HepG2 (cell line): ENCODE results near the gene GHR. TPM values are rescaled to one million over a fixed set of nuclear protein-coding genes. Genes with fewer than 3 reads are reported as not detected.

Source experiments
- ATAC-seq: fragments of 200-7000 bp; cut with Tn5 transposase; 3 replicates; pipeline ENCODE4 v1.9.1; 2020; ENCODE audit warnings: mild to moderate bottlenecking, moderate library complexity
- BruUV-seq: library from RNA; stranded (reverse); fragments of 400-500 nt; replicated peaks from 2 replicates; lab custom pipeline; 2021; lab: Mats Ljungman, UMichigan
- CTCF ChIA-PET: fragments of 300-600 bp; formaldehyde crosslinking; extraction: SDS; loops from one replicate; lab custom pipeline; 2021; ENCODE audit warnings: low total read pairs, inconsistent platforms, low intra/inter-chr PET ratio; lab: Yijun Ruan, JAX
- POLR2A ChIA-PET: fragments of 350-600 bp; sonication (Branson Sonifier 250); formaldehyde crosslinking; loops from one replicate; lab custom pipeline; 2020; ENCODE audit warnings: antibody characterized with exemption, inconsistent platforms; lab: Yijun Ruan, JAX
- DNase-seq: peaks from one replicate; pipeline ENCODE4 v3.0.0-alpha.2; 2015; ENCODE audit warnings: low spot score
- FAIRE-seq: peaks from 3 replicates; lab custom pipeline; 2011; peaks lifted over from hg19 to GRCh38; lab: Jason Lieb, UNC
- H2AFZ ChIP-seq: one replicate; pipeline ENCODE4 v1.6.1; 2011; ENCODE audit warnings: low read length, inconsistent platforms
- H3K27ac ChIP-seq: fragments of 300-600 bp; 3 replicates; pipeline ENCODE4 v1.8.0; 2011; ENCODE audit warnings: mixed run types, mild to moderate bottlenecking, mixed read lengths, low read length, inconsistent platforms; ENCODE audit not compliant: insufficient read depth; ENCODE audit errors: extremely low read length
- H3K27me3 ChIP-seq, 2 experiments: fragments of 200-600 bp in 1 of 2; 2 replicates in 1 of 2; 3 replicates in 1 of 2; pipeline versions ENCODE4 v1.6.0 to v1.8.0; 2011; ENCODE audit warnings: low read length in 2 of 2, mild to moderate bottlenecking in 2 of 2, moderate library complexity in 2 of 2, inconsistent platforms in 1 of 2; ENCODE audit not compliant: insufficient read depth in 2 of 2, control insufficient read depth in 1 of 2
- H3K36me3 ChIP-seq, 2 experiments: fragments of 200-600 bp in 1 of 2; replicated peaks in 1 of 2; 2 replicates in 1 of 2; 3 replicates in 1 of 2; pipeline versions ENCODE4 v1.5.1 to v1.8.0; 2011; ENCODE audit warnings: low read length in 2 of 2, inconsistent platforms in 1 of 2; ENCODE audit not compliant: insufficient read depth in 2 of 2, control insufficient read depth in 1 of 2
- H3K4me1 ChIP-seq: 2 replicates; pipeline ENCODE4 v1.5.1; 2012; ENCODE audit warnings: low read length, inconsistent platforms; ENCODE audit not compliant: insufficient read depth
- H3K4me2 ChIP-seq: 2 replicates; pipeline ENCODE4 v1.6.0; 2011; ENCODE audit warnings: low read depth, low read length, inconsistent platforms
- H3K4me3 ChIP-seq, 3 experiments: fragments of 200-600 bp in 1 of 3; sonication (generic), shearing (Covaris generic) in 1 of 3; replicated peaks in 1 of 3; 2 replicates each; pipeline ENCODE4 v1.5.1; 2011 to 2016; ENCODE audit warnings: low read length in 3 of 3, inconsistent platforms in 2 of 3, low read depth in 2 of 3, mild to moderate bottlenecking in 2 of 3, control low read depth in 1 of 3, mixed read lengths in 1 of 3; ENCODE audit not compliant: insufficient read depth in 1 of 3
- H3K79me2 ChIP-seq: one replicate; pipeline ENCODE4 v1.6.1; 2011; ENCODE audit warnings: low read length, inconsistent platforms; ENCODE audit not compliant: insufficient read depth
- H3K9ac ChIP-seq: 2 replicates; pipeline ENCODE4 v1.6.0; 2011; ENCODE audit warnings: mild to moderate bottlenecking, low read depth, low read length, inconsistent platforms; ENCODE audit not compliant: insufficient read depth
- H3K9me3 ChIP-seq: 2 replicates; pipeline ENCODE4 v1.5.1; 2012; ENCODE audit warnings: mild to moderate bottlenecking, low read length
- H4K20me1 ChIP-seq: 2 replicates; pipeline ENCODE4 v1.6.0; 2011; ENCODE audit warnings: inconsistent platforms, mild to moderate bottlenecking, low read length, moderate library complexity; ENCODE audit not compliant: insufficient read depth
- CCDC6 ChIP-seq: sonication (generic); formaldehyde crosslinking; IDR thresholded peaks from 2 replicates; pipeline ENCODE4 v1.8.1; 2022; ENCODE audit warnings: mild to moderate bottlenecking, missing genetic modification reagents, moderate library complexity
- CENPX ChIP-seq: sonication (generic); formaldehyde crosslinking; IDR thresholded peaks from 2 replicates; pipeline ENCODE4 v1.9.0; 2021; ENCODE audit warnings: mild to moderate bottlenecking, missing genetic modification reagents, moderate library complexity
- JUND ChIP-seq: sonication (generic); formaldehyde crosslinking; IDR thresholded peaks from 2 replicates; pipeline ENCODE4 v1.8.0; 2022; ENCODE audit warnings: mild to moderate bottlenecking, missing genetic modification reagents
- KDM2A ChIP-seq: sonication (generic); formaldehyde crosslinking; IDR thresholded peaks from 2 replicates; pipeline ENCODE4 v1.4.0; 2020; ENCODE audit warnings: low read depth, missing genetic modification reagents, borderline replicate concordance
- KDM4B ChIP-seq: sonication (generic); formaldehyde crosslinking; IDR thresholded peaks from 2 replicates; pipeline ENCODE4 v1.4.0; 2020; ENCODE audit warnings: missing genetic modification reagents
- PHB2 ChIP-seq: fragments of 450-650 bp; IDR thresholded peaks from 2 replicates; pipeline ENCODE4 v1.6.1; 2018; ENCODE audit not compliant: partially characterized antibody
- POLR2AphosphoS5 ChIP-seq: IDR thresholded peaks from 2 replicates; pipeline ENCODE4 v1.6.1; 2012; ENCODE audit warnings: low read depth, low read length
- TBP ChIP-seq: sonication (generic); formaldehyde crosslinking; IDR thresholded peaks from 2 replicates; pipeline ENCODE4 v1.5.0; 2020; ENCODE audit warnings: missing genetic modification reagents
- TBX2 ChIP-seq: sonication (generic); formaldehyde crosslinking; IDR thresholded peaks from 2 replicates; pipeline ENCODE4 v1.5.0; 2020; ENCODE audit warnings: missing genetic modification reagents, mild to moderate bottlenecking, borderline replicate concordance
- ZIK1 ChIP-seq: sonication (generic); formaldehyde crosslinking; IDR thresholded peaks from 2 replicates; pipeline ENCODE4 v1.5.0; 2020; ENCODE audit warnings: mild to moderate bottlenecking, low read depth, missing genetic modification reagents, borderline replicate concordance
- ZSCAN29 ChIP-seq: sonication (generic); formaldehyde crosslinking; conservative IDR thresholded peaks from 2 replicates; pipeline ENCODE4 v1.4.0; 2020; ENCODE audit warnings: mild to moderate bottlenecking, missing genetic modification reagents
- WGBS: methylation state at CpG from one replicate; pipeline ENCODE4 v1.1.6; 2017; ENCODE audit warnings: low lambda C conversion rate; 5-methylcytosine and 5-hydroxymethylcytosine counted together
- in situ Hi-C: cut with HindIII; loops from 2 replicates; pipeline ENCODE4 v1.10.0; 2017; ENCODE audit warnings: low pct_unique_long_range_greater_than_20kb; ENCODE audit not compliant: extremely low pct_ligation_motif_present
- intact Hi-C: fragments of 100-400 bp; cut with micrococcal nuclease; formaldehyde crosslinking; loops from one replicate; pipeline ENCODE4 v1.10.0; 2022; ENCODE audit not compliant: unreplicated experiment
- polyA plus RNA-seq, 8 experiments: library from polyadenylated mRNA; depleted of rRNA in 3 of 8; stranded (reverse) in 7 of 8; unstranded in 1 of 8; fragments of >200 nt; fragmentation: Illumina TruSeq in 4 of 8; extraction: Trizol in 4 of 8; gene quantifications; 2 replicates each; pipeline versions ENCODE4 v1.2.1 to v1.2.3, GENCODE V29; 2011 to 2016; ENCODE audit warnings: low read depth in 4 of 8, missing spikeins in 1 of 8, mixed read lengths in 1 of 8; ENCODE audit not compliant: insufficient read depth in 1 of 8
- total RNA-seq, 5 experiments: library from RNA; depleted of rRNA; stranded (reverse); fragments of >200 nt; fragmentation: Illumina TruSeq; extraction: Trizol; gene quantifications; 2 replicates each; pipeline ENCODE4 v1.2.3, GENCODE V29; 2016; ENCODE audit warnings: low read depth in 1 of 5
- TF ChIP-seq, protein P1 (sequence below), 2 experiments: fragments of 450-650 bp in 1 of 2; sonication (generic) in 1 of 2; formaldehyde crosslinking; IDR thresholded peaks; 2 replicates each; pipeline versions ENCODE4 v1.5.0 to v1.8.0; 2020 to 2022; ENCODE audit warnings: mild to moderate bottlenecking in 1 of 2, missing genetic modification reagents in 1 of 2
- TF ChIP-seq, protein P2 (sequence below): sonication (generic); formaldehyde crosslinking; conservative IDR thresholded peaks from 2 replicates; pipeline ENCODE4 v1.4.0; 2020; ENCODE audit warnings: missing genetic modification reagents
- TF ChIP-seq, protein P3 (sequence below): IDR thresholded peaks from 2 replicates; pipeline ENCODE4 v1.6.1; 2018; ENCODE audit warnings: missing genetic modification reagents, mild to moderate bottlenecking, missing compliant biosample characterization

Gene GHR
- total and polyA plus RNA-seq, 2 of the 13 experiments (the other 11 are each of a cell fraction or from before 2014, with no cell fraction given) = 0.07 TPM; not detected in 1

DNA sequence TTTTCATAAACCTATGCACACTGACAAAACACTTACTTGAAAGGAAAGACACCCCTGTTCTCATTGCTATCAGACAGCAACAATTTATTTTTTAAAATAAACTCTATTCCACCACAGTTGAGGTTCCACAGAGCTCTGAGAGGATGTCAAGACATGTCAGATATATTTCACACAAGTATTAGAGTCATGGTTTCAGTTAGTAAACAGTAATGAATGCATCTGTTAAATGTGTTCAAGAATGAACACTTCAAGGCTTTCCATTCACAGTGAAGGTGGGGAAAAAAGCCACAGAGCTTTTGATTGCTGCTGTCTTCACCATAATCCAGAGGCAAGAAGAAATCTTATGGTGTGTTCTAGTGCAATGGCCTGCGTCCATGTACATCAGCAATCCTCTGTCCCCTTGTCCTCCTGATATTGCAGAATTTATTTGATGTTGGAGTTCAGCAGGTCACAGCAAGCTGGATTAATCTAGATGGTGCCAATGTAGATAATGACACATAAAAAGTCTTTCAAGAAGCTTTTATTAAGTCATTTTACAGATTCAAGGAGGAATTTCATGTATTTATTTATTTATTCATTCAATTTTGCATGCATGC lies 146.8 kb downstream of the GHR start:
- H2AFZ ChIP-seq = no peak overlapping the region
- no peaks in the 10 kb centered on the region for H3K79me2 ChIP-seq
- ChIA-PET CTCF (no interaction called here), POLR2A (no interaction called here)
- no peak for FAIRE-seq
- intact Hi-C loops (no loop called here), in situ Hi-C loops (no loop called here)
- no peaks in the 10 kb centered on the region for H3K36me3 ChIP-seq
- no peak overlapping the region for H3K27ac ChIP-seq
- DNase-seq = no peak
- no peaks in the 10 kb centered on the region for H3K4me1 ChIP-seq
- no peak overlapping the region for H3K9ac ChIP-seq
- H3K27me3 ChIP-seq = no peaks in the 10 kb centered on the region
- TF ChIP-seq, protein P1, sequence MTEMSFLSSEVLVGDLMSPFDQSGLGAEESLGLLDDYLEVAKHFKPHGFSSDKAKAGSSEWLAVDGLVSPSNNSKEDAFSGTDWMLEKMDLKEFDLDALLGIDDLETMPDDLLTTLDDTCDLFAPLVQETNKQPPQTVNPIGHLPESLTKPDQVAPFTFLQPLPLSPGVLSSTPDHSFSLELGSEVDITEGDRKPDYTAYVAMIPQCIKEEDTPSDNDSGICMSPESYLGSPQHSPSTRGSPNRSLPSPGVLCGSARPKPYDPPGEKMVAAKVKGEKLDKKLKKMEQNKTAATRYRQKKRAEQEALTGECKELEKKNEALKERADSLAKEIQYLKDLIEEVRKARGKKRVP (CRISPR knock-in tag; IDR thresholded peaks at IDR 0.05) = no peak
- TF ChIP-seq ZSCAN29 = no peak
- TF ChIP-seq ZIK1 (CRISPR knock-in tag) = no peak
- TF ChIP-seq CCDC6 (CRISPR knock-in tag) = no peak
- TF ChIP-seq CENPX = no peak
- no peak for TF ChIP-seq KDM4B (CRISPR knock-in tag)
- TF ChIP-seq KDM2A (CRISPR knock-in tag) = no peak
- TF ChIP-seq POLR2AphosphoS5 = no peak
- TF ChIP-seq PHB2 = no peak
- TF ChIP-seq JUND (CRISPR knock-in tag) = no peak
- TF ChIP-seq, protein P2, sequence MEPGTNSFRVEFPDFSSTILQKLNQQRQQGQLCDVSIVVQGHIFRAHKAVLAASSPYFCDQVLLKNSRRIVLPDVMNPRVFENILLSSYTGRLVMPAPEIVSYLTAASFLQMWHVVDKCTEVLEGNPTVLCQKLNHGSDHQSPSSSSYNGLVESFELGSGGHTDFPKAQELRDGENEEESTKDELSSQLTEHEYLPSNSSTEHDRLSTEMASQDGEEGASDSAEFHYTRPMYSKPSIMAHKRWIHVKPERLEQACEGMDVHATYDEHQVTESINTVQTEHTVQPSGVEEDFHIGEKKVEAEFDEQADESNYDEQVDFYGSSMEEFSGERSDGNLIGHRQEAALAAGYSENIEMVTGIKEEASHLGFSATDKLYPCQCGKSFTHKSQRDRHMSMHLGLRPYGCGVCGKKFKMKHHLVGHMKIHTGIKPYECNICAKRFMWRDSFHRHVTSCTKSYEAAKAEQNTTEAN (CRISPR knock-in tag) = no peak
- no peak for TF ChIP-seq TBP (CRISPR knock-in tag)
- no peak for TF ChIP-seq TBX2 (CRISPR knock-in tag)
- TF ChIP-seq, protein P3, sequence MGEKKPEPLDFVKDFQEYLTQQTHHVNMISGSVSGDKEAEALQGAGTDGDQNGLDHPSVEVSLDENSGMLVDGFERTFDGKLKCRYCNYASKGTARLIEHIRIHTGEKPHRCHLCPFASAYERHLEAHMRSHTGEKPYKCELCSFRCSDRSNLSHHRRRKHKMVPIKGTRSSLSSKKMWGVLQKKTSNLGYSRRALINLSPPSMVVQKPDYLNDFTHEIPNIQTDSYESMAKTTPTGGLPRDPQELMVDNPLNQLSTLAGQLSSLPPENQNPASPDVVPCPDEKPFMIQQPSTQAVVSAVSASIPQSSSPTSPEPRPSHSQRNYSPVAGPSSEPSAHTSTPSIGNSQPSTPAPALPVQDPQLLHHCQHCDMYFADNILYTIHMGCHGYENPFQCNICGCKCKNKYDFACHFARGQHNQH = no peak
- no peaks in the 10 kb centered on the region for H4K20me1 ChIP-seq
- no peaks in the 10 kb centered on the region for H3K9me3 ChIP-seq
- 0% methylated on average over 1 of the region's 1 CpG for WGBS
- ATAC-seq = no peak
- no peak overlapping the region for H3K4me2 ChIP-seq
- no peak overlapping the region for H3K4me3 ChIP-seq
- BruUV-seq = no TSS peak
